HEK293T (cell line): ENCODE results near the gene ZNF493.

Source experiments
- CTCF ChIA-PET: fragments of 350-600 bp; formaldehyde crosslinking; extraction: SDS; loops from one replicate; lab custom pipeline; 2021; ENCODE audit warnings: antibody characterized with exemption, inconsistent platforms; lab: Yijun Ruan, JAX
- POLR2A ChIA-PET: fragments of 350-600 bp; formaldehyde crosslinking; extraction: SDS; loops from one replicate; lab custom pipeline; 2020; ENCODE audit warnings: antibody characterized with exemption, inconsistent platforms; lab: Yijun Ruan, JAX
- DNase-seq: peaks from one replicate; pipeline ENCODE4 v3.0.0; 2012; ENCODE audit warnings: mixed read lengths; ENCODE audit errors: extremely low spot score
- ARNT ChIP-seq: fragments of 450-650 bp; IDR thresholded peaks from 2 replicates; pipeline ENCODE4 v1.6.1; 2017; ENCODE audit warnings: mild to moderate bottlenecking
- BHLHE40 ChIP-seq: fragments of 450-650 bp; IDR thresholded peaks from 2 replicates; pipeline ENCODE4 v1.6.1; 2016; ENCODE audit warnings: mild to moderate bottlenecking, moderate library complexity, borderline replicate concordance
- CTBP1 ChIP-seq: fragments of 450-650 bp; IDR thresholded peaks from 2 replicates; pipeline ENCODE4 v1.6.1; 2016; ENCODE audit warnings: borderline replicate concordance
- ELF4 ChIP-seq: fragments of 450-650 bp; IDR thresholded peaks from 2 replicates; pipeline ENCODE4 v1.6.1; 2017; ENCODE audit warnings: antibody characterized with exemption
- FOXA1 ChIP-seq: fragments of 450-650 bp; IDR thresholded peaks from 2 replicates; pipeline ENCODE4 v1.6.1; 2016; ENCODE audit warnings: mild to moderate bottlenecking
- FOXK2 ChIP-seq: fragments of 450-650 bp; IDR thresholded peaks from 2 replicates; pipeline ENCODE4 v1.6.1; 2016; ENCODE audit warnings: mild to moderate bottlenecking
- FOXM1 ChIP-seq: fragments of 450-650 bp; IDR thresholded peaks from 2 replicates; pipeline ENCODE4 v1.6.1; 2017; ENCODE audit warnings: mild to moderate bottlenecking, borderline replicate concordance
- HDGF ChIP-seq: fragments of 450-650 bp; IDR thresholded peaks from 2 replicates; pipeline ENCODE4 v1.6.1; 2017; ENCODE audit warnings: antibody characterized with exemption, borderline replicate concordance
- L3MBTL2 ChIP-seq: fragments of 450-650 bp; conservative IDR thresholded peaks from 2 replicates; pipeline ENCODE4 v1.6.1; 2016; ENCODE audit warnings: mild to moderate bottlenecking
- LEF1 ChIP-seq: fragments of 450-650 bp; IDR thresholded peaks from 2 replicates; pipeline ENCODE4 v1.6.1; 2017; ENCODE audit warnings: mild to moderate bottlenecking, borderline replicate concordance
- NFRKB ChIP-seq: fragments of 450-650 bp; IDR thresholded peaks from 2 replicates; pipeline ENCODE4 v1.6.1; 2016; ENCODE audit warnings: mild to moderate bottlenecking, moderate library complexity
- PKNOX1 ChIP-seq: fragments of 450-650 bp; IDR thresholded peaks from 2 replicates; pipeline ENCODE4 v1.6.1; 2016
- SP1 ChIP-seq: fragments of 450-650 bp; IDR thresholded peaks from 2 replicates; pipeline ENCODE4 v1.6.1; 2017
- SUZ12 ChIP-seq: fragments of 450-650 bp; IDR thresholded peaks from 2 replicates; pipeline ENCODE4 v1.6.1; 2016; ENCODE audit warnings: mild to moderate bottlenecking
- TARDBP ChIP-seq: fragments of 450-650 bp; IDR thresholded peaks from 2 replicates; pipeline ENCODE4 v1.6.1; 2016
- ZNF384 ChIP-seq: fragments of 450-650 bp; IDR thresholded peaks from 2 replicates; pipeline ENCODE4 v1.6.1; 2016

ZNF493 gene

DNA sequence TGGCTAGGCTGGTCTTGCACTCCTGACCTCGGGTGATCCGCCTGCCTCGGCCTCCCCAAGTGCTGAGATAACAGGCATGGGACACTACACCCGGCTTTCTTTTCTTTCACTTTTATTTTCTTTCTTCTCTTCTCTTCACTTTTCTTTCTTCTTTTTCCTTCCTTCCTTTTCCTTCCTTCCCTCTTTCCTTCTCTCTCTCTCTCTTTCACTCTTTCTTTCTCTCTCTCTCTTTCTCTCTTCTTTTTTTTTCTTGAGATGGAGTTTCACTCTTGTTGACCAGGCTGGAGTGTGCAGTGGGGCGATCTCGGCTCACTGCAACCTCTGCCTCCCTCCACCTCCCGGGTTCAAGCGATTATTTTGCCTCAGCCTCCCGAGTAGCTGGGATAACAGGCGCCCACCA, 812 bp upstream of the ZNF493 start:
- ChIA-PET POLR2A (no interaction called here), CTCF (no interaction called here)
- TF ChIP-seq NFRKB = no peak
- no peak for TF ChIP-seq TARDBP
- TF ChIP-seq FOXM1 = no peak
- no peak for TF ChIP-seq ZNF384
- TF ChIP-seq HDGF = no peak
- no peak for TF ChIP-seq PKNOX1
- TF ChIP-seq ELF4 = no peak
- no peak for TF ChIP-seq ARNT
- TF ChIP-seq BHLHE40 = no peak
- TF ChIP-seq SP1 = no peak
- TF ChIP-seq CTBP1 = no peak
- no peak for TF ChIP-seq LEF1
- TF ChIP-seq L3MBTL2 = no peak
- no peak for TF ChIP-seq FOXA1
- no peak for TF ChIP-seq SUZ12
- no peak for TF ChIP-seq FOXK2
- DNase-seq = no peak

- ChIA-PET CTCF (no interaction called here), POLR2A (no interaction called here)
- DNase-seq = no peak
- TF ChIP-seq TARDBP = no peak
- TF ChIP-seq BHLHE40 = no peak
- no peak for TF ChIP-seq CTBP1
- no peak for TF ChIP-seq HDGF
- TF ChIP-seq ELF4 = no peak
- TF ChIP-seq ZNF384 = no peak
- TF ChIP-seq SUZ12 = no peak
- no peak for TF ChIP-seq LEF1
- no peak for TF ChIP-seq PKNOX1
- no peak for TF ChIP-seq ARNT
These were observed 1.9 kb downstream of the ZNF493 start for GRCh38 chr19:21398851-21399250.

- ChIA-PET POLR2A (no interaction called here), CTCF (no interaction called here)
- no peak for DNase-seq
- TF ChIP-seq SP1 (no peak), NFRKB (no peak), CTBP1 (no peak), TARDBP (no peak), FOXA1 (no peak), PKNOX1 (no peak), ELF4 (no peak), ZNF384 (no peak), LEF1 (no peak), FOXK2 (no peak), SUZ12 (no peak), FOXM1 (no peak), L3MBTL2 (no peak), BHLHE40 (no peak), ARNT (no peak), HDGF (no peak)
These were observed 5.5 kb downstream of the ZNF493 start for GRCh38 chr19:21402303-21402985.

DNA sequence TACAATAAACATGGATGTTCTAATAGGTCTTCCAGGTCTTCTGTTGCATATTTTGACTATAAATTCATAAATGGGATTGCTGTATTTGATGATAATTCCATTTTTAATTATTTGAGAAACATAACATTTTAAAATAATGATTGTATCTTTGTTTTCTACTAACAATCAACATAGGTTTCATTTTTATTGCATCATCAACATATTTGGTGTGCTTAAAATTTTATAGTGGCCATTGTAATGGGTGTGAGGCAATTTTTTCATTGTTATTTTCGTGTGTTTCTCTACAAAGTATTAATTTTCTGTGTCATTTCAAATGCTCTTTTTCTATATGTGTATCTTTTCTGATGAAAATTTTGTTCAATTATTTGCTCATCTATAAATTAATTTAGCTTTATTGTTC, 13.2 kb downstream of the ZNF493 start:
- CTCF ChIA-PET = no interaction called here
- no peak for TF ChIP-seq SP1
- no peak for TF ChIP-seq FOXK2
- TF ChIP-seq FOXA1 = no peak
- DNase-seq = no peak
- POLR2A ChIA-PET = no interaction called here

DNA sequence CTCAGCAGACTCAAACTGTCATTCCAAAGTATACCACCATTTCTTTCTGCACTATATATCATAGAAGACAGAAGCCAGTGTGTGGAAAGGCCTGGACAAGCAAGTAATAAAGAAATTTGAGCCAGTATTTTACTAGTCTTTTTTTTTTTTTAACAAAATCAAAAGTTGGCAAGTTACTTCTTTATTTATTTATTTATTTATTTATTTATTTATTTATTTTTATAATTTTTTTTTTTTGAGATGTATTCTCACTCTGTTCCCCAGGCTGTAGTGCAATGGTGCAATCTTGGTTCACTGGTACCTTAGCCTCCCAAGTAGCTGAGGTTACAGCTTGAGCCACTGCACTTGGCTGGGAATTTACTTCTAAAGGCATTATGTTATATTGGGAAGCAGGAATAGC, 25.3 kb downstream of the ZNF493 start:
- TF ChIP-seq ARNT (no peak), HDGF (no peak), FOXK2 (no peak), SP1 (no peak), SUZ12 (no peak), FOXA1 (no peak), LEF1 (no peak), FOXM1 (no peak), ELF4 (no peak), BHLHE40 (no peak), NFRKB (no peak), ZNF384 (no peak), L3MBTL2 (no peak), TARDBP (no peak), PKNOX1 (no peak), CTBP1 (no peak)
- ChIA-PET POLR2A (no interaction called here), CTCF (no interaction called here)
- no peak for DNase-seq
